Breast epithelium (tissue), 3 donors: ENCODE results near the gene MYCN.

Experiments used
- POLR2A ChIP-seq: fragments of 450-650 bp; IDR thresholded peaks from one replicate; pipeline ENCODE4 v1.6.1; 2016; ENCODE audit warnings: antibody characterized with exemption, mild to moderate bottlenecking, moderate library complexity
- POLR2AphosphoS5 ChIP-seq, 3 donors: sonication (generic); formaldehyde crosslinking; IDR thresholded peaks; one replicate each; pipeline ENCODE4 v1.6.1; 2017; ENCODE audit warnings: antibody characterized with exemption in 3 of 3
- TF ChIP-seq, protein P1 (sequence below), 3 donors: fragments of 450-650 bp; IDR thresholded peaks; one replicate each; pipeline ENCODE4 v1.5.1; 2016 to 2017; ENCODE audit warnings: antibody characterized with exemption in 3 of 3, mild to moderate bottlenecking in 3 of 3, moderate library complexity in 3 of 3

DNA sequence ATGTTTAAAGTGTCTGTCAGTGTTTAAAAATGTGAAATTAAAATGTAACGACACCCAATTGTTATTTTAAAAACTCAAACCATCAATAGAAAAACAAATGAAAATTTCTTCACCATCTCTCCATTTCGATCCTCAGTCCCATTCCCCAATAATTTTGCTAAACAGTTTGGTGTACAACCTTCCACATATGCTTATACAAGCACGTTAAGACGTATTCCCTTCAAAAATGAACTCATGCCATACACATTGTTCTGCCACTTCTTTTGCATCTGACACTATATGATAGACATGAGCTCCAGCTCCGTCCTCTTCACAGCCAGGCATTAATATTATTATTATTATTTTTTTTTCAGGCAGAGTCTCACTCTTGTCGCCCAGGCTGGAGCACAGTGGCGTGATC, 14.1 kb upstream of the MYCN start:
- TF ChIP-seq, protein P1, sequence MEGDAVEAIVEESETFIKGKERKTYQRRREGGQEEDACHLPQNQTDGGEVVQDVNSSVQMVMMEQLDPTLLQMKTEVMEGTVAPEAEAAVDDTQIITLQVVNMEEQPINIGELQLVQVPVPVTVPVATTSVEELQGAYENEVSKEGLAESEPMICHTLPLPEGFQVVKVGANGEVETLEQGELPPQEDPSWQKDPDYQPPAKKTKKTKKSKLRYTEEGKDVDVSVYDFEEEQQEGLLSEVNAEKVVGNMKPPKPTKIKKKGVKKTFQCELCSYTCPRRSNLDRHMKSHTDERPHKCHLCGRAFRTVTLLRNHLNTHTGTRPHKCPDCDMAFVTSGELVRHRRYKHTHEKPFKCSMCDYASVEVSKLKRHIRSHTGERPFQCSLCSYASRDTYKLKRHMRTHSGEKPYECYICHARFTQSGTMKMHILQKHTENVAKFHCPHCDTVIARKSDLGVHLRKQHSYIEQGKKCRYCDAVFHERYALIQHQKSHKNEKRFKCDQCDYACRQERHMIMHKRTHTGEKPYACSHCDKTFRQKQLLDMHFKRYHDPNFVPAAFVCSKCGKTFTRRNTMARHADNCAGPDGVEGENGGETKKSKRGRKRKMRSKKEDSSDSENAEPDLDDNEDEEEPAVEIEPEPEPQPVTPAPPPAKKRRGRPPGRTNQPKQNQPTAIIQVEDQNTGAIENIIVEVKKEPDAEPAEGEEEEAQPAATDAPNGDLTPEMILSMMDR (IDR thresholded peaks at IDR 0.05): no peak
- TF ChIP-seq POLR2AphosphoS5 (IDR thresholded peaks at IDR 0.05) (no peak), POLR2A (no peak)
